Stimulated activated CD8-positive, alpha-beta memory T cell treated with anti-CD3 and anti-CD28 coated beads, Interleukin-12 subunit alpha, Interleukin-12 subunit beta, amount 100 ng/mL, for 4 hours (primary cell): ENCODE measurements around the gene PLPP3.

Source experiments
- DNase-seq: peaks from one replicate; pipeline ENCODE4 v3.0.0-alpha.2; 2020; ENCODE audit warnings: low read depth

Gene PLPP3

DNA sequence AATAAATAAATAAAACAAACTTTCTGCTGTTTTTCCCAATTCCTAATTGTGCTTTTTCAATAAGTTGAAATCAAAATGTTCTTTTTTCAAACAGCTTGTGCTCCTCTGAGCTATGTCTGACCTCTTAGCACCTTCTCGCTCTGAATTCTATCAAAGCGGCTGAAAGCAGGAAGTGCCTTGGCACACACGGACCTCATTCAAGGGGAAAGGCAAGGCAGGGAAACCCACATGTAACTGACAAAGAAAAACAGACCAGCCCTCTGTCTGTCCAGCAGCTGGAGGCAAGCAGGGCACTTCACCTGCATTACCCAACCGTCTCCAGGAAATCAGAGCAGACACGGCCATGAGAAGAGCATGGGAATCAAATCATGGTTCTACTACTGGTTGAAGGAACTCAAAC lies 56.7 kb downstream of the PLPP3 start:
- no peak for DNase-seq

DNA sequence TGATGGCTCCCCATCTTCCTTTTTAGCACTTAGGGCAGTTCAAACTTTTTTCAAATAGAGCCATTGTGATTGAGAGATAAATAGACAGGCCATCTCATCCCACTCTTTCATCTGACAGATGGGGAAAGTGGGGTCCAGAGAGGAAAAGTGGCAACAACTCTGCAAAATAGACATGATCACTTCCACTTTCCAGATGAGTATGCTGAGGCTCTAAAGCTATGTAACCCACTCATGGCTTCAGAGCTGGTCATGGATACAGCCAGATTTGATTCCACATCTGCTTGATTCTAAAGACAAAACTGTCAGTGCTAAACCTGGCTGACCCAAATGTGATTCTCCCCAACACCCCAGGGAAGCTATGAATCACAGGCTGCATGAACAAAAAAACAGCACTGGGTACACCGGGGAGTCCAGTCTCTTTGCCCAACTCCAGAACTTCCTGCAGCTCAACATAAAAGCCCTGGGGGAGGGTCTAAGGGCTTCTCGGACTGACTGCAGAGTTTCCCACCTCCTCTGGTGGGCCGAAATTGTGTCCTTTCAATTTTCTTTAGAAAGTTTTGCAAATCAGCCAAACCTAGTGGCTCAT lies 59.3 kb downstream of the PLPP3 start:
- DNase-seq: no peak

DNA sequence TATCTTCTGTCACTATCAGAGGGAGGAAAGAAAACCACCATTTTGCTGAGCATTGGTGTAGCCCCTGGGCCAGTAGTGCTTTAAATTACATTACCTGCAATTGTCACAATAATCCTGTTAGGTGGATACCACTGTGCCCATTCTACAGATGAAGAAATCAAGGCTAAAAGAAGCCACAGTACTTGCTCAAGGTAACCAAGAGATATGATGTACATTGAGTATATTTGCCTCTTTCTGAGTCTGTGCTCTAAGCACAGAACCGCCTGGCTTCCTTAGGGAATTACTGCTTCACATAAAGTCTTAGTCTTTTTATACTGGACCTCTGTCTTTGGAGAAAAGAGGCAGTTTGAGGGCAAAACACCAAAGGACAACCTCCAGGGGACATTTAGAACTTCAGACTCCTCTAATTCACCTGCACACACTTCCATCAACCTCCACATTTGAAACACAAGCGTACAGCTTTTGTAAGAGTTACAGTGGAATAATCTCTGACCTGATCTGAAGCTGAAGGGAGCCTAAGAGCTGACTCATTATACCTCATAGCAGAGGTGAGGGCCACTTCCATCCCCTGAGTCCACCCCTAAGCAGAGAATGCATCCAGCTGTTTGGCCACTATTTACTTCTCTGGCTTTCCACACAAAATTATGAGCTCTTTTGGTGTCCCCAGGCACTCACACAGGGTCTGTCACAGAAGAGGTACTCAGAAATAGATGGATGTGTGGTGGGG lies 61.8 kb downstream of the PLPP3 start:
- DNase-seq: no peak

DNA sequence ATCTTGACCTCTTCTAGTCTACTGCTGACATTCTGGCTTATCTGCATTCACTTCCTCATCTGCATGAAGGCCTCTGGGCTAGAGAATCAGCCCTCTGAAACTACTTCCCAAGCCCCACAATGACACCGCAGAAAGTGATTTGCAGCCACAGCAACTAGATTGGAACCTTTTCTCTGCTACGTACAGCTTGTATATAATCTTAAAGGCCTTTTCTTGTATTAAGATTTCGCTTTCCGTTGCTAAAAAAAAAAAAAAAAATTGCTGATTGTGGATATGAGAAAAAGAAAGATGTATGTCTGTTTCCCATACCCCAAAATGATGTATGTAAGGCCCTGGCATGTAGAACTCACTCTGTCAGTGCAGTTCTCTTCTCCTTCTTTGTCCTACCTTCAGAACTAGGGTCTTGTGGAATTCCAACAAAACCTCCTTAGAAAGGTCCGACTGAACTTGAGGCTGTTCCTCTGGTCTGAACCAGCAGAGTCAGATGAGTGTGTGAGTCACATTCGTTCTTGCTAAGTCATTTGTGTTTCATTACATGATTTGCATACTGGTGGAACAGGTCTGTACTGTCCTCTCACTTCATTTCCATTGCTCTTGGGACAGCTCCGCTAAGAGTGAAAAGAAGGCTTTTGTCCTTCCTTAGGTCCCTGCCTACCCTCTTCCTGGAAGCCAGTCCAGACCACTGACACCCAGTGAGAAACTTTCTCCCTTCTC lies 62.7 kb downstream of the PLPP3 start:
- no peak for DNase-seq

DNA sequence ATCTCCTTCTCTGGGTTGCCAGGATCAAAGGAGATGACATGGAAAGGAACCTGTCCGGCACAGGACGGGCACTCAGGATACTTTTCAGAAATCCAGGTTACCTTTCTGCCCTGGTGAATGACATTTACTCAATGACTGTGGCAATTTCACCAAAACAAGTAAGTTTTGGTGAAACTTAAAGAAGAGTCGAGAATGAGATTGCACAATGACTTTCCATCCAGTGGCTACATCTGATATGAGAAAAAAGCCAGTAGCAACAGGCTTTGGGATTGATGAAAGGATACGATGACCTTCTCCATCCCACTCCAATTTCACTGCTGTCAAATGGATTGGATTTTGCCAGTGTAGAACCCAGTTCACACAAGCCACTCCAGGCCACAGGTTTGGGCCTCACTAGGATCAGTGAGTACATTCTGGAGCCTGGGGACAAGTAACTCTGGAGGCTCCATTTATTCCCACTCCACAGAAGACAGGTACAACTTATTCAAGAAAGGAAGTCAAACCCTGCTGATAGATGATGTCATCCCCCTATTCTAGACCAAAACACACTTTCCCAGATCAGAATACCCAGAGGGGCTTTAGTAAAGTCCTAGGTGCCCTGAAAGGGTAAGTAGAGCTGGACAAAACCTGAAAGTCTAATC lies 63.3 kb downstream of the PLPP3 start:
- no peak for DNase-seq

DNA sequence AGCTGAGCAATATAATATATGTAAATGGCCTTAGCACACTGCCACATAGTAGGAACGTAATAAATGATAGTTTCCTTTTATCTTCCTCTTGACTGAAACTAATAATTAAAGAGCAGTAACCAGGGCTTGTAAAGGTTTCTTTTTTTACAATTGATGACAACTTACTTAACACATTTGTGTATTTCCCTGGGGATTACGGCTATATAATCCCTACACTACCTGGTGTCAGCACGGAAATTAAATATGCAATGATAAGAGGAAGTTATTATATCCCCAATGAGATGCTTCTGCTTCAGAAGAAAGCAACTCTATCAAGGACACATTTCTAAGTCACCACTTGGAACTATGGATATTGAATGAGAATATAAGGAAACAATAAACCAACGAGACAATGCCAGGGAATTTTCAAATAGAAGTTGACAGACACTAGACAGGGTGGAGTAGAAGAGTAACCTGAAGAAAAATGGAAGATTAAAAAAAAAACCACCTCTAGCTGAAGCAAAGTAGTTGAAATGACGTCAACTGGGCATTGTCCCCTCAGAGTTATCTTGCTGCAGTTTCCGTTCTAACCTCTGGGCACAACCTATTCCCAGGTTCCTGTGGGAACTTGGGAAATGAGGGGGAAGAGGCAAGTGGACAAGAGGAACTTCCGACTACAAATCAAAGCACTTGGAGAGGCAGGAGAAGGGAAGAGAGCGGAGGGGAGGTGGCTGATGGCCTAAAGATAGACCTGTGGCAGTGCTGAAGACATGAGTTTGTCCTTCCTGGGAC lies 66.5 kb downstream of the PLPP3 start:
- DNase-seq: no peak

DNA sequence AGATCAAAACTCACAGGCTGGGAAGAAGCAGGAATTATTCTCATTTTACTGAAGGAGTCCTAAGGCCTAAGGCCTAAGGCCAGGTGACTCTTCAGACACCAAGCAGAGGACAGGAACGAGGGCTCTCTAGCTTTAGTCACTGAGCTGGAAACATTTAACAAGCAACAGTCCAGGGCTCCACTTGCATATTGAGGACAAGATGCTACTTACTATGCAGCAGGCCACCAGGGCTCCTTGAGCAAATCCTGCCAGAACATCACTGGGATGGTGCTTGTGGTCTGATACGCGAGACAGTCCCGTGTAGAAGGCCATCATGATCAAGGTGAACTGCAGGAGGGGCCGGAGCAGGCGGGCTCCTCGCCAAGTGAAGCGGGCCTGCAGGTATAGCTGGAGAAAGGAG lies 67.6 kb downstream of the PLPP3 start:
- no peak for DNase-seq

DNA sequence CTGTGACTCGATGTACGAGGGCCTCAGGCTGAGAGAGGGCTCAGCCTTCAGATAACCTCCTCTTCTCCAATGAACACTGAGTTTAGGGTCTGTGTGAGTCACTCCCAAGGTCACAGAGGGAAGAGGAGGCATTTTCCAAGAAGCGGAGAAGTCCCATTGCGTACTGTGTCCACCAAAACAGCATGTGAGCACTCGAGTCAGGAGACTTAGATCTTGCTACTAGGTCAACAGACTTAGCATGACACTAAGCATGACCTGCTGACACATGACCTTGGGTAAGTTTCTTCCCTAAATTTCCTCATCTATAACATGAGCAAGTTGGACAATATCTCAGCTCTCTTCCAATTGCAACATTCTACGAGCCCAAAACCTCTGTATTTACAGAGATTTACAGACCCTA lies 68.0 kb downstream of the PLPP3 start:
- no peak for DNase-seq

DNA sequence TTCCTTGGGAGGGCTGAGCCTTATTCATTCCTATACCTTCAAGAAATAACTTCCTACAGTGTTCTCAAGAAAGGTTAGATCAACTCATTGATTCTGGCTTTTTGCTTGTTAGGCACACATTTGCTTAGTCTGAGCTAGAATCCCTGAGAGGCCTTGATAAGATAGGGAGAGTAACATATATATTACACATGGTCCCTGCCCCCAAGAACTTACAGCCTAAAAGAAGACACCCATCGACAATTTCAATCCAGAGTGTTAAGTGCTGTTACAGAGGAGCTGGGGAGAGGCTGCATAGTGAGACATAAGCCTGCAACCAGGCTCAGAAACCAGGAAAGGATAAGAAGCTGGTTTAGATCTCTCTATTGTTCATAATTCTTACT lies 68.7 kb downstream of the PLPP3 start:
- DNase-seq: no peak

DNA sequence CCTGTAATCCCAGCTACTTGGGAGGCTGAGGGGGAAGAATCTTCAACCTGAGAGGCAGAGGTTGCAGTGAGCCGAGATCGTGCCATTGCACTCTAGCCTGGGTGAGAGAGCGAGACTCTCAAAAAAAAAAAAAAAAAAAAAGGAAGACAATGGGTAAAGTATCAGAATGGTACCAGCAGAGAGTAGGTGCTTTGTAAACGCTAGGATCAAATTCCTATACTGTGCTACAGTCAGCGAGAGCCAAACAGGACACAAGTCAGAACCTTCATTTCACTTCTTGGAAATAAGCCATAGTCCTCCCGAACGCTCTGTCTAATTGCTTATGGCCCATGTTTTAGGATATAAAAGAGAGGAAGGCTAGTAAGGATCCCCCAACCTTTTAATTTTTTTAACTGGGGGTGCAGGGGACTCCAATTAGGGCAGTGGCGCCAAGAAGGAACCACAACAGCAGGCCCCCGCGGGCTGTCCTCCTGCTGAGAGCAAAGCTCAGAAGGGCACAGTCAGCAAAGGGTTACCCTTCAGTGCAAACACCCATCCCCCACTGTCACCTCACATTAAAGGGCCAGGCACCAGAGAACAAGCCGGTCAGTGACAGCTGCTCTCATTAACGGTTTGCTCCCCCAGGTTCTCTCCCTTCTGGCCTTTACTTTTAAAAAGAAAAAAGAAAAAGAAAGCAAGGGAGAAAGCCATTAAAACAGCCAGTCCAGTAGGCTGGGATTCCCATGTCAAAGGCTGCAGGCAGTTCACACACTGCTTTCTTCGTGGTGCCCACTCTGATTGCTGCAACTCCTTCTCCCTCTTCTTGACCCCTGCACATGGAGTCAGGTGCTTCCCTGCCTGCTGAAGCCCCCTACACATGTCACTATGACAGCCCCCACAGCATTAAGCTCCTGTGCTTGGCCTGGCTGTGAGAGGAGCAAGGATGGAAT lies 69.4 kb downstream of the PLPP3 start:
- no peak for DNase-seq

DNA sequence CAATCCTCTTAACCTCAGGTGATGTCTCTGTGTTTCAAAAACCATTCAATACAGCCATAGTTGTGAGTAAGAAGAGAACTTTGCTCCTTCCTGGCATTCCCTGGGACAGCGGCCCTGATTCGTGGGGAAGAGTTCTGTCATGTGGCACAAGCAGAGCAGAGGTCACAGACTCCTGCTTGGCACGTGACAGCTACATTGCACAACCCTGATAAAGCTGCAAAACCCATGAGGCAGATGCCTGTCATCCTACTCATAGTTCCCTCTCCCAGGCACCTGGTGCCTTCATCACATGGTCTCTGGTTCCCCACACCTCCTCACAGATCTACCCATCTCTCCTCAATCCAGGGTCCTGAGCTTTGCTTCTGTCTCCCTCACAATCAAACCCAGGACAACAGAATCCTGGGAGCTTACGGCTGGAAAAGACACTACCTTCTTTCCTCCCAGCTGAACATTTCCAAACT lies 70.8 kb downstream of the PLPP3 start:
- no peak for DNase-seq

DNA sequence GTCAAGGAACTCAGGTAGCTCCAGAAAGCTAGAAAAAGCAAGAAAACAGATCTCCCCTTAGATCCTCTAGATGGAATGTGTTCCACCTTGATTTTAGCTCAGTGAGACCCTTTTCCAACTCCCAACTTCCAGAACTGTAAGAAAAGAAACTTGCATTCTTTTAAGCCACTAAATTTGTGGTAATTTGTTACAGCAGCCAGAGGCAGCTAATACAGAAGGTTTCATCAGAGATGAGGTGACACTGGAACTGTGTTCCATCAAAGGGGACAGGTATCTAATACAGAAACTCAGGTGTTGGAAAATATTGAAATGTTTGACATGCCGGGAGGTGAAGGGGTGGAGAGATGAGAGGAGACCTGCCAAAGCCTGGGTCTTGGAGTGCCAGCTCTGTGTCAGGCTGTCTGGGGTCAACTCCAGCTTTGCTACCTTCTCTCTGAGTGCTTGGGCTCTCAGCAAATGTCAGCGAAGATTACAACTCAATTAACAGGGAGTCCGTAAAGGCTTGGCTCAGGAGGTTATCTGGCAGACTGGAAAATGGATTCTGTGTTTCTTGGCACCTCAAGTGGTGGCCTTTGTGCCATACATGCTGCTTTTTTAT lies 71.3 kb downstream of the PLPP3 start:
- DNase-seq: no peak

DNA sequence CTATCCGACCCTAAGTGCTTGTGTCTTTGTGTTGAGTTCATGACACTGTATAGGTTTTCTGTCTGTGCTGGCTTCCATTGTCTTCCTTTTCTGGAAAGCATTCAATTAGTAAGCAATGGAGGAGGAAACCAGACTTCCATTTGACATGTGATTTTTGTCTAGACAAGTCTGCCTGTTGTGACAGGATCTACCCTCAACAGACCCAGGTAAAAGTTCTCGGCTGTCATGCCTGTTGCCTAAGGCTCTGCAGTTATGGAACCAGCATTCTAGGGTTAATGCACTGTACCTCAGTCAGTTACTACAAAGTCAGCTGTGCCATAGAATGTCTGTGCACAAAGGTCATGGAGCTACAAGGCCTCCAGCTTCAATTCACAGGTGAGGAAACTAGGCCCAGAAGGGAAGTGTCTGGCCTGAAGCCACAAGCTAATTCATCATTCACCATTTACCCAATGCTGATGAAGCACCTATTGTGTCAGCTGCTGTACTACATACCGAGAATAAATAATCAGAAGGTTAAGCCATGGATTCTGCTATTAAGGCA lies 72.3 kb downstream of the PLPP3 start:
- DNase-seq: no peak

DNA sequence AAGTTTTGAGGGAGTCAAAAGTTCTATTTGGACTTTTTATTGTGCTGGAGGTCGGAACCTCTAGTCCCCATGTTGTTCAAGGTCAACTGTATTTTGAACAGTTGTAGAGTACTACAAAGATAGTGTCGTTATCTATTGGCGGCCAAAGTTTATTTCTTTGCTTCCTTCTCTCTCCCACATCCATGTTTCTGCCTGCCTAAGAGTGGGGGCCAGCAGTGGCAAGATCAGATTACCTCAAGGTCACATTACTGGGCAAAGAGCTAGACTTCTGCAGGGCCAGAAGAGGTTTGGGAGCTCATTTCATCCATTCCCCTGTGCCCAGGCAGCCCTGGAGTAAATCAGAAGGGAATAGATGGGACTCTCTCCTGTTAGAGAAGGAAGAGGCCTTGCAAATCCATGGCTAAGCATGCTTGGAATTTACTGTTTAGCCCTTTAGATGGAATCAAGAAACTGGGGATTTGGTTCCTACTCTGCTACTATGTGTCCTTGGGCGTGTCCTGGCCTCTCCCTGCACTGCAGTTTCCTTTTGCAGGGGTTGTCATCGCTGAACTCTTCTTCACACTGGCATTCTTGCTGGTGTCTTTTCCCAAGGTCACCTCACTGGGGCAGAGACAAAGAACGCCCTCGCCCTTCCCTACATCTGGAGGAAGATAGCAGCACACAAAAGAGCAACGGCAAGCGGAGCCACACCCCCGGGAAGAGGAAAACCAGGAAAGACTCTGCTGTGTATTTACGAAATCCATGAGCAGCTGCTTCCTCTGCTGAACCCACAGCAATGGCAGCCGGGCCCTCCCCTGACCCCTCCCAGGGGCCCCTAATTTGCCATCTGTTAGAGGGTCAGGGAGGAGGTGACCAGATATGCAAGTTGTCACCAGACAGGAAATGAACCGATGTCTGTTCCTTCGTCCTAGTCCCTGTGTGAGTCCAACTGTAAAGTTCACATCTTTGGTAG lies 73.3 kb downstream of the PLPP3 start:
- DNase-seq: no peak

DNA sequence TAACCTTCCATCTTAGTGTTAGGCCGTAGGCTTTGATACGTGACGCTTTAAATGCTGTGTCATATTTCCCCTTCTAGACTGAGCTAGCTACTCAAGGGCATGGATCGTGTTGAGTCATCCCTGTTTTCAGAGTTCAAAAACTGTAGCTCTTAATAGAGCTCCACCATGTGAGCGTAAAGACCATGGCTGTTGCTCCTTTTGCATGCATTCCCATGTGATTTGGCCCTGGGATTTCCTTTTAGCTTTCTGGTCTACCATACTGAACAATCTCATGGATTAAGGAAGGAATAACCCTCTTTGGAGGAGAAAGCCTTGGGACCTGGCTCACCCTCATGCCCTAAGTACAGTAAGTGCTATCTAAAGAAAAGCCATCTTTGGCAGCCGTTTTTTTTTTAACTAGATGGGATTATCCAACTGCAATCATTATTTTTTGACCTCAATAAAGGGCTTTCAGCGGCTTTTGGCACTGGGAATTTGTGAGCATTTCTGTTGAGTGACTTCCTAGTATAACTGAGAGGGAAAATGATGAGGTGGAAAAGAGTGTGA lies 76.6 kb downstream of the PLPP3 start:
- no peak for DNase-seq

DNA sequence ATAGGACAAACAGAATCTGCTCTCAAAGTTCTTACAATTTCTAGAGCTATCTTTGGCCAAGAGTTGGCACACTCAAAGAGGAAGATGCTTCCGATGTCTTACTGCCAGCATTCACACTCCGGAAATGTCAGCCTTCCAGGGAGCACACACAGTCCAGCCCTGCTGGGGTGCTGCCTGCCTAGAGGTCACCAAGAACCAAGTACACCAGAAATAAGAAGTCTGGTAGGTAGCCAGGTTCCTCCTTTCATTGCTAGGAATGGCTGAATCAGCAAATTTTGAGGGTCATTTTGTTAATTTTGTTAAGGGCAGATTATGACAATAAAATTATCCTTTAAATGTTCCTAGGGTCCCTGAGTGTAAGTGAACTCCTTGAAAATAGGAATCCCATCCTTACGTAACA lies 77.5 kb downstream of the PLPP3 start:
- no peak for DNase-seq

DNA sequence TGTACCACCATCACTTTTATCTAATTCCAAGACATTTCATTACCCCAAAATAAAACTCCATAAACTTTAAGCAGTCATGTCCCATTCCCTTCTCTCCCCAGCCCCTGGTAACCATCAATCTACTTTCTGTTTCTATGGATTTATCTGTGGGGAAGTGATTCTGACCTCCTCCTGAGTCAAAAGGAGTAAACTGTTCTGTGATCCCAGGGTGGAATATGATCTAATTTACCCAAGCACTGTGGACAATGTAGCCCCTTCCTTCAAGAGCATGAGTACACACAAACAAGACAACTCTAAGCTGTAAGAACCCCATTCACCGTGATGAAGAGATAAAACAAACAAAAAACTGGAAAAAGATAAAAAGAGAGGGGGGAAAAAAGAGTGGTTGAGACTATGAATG lies 77.9 kb downstream of the PLPP3 start:
- DNase-seq: no peak

DNA sequence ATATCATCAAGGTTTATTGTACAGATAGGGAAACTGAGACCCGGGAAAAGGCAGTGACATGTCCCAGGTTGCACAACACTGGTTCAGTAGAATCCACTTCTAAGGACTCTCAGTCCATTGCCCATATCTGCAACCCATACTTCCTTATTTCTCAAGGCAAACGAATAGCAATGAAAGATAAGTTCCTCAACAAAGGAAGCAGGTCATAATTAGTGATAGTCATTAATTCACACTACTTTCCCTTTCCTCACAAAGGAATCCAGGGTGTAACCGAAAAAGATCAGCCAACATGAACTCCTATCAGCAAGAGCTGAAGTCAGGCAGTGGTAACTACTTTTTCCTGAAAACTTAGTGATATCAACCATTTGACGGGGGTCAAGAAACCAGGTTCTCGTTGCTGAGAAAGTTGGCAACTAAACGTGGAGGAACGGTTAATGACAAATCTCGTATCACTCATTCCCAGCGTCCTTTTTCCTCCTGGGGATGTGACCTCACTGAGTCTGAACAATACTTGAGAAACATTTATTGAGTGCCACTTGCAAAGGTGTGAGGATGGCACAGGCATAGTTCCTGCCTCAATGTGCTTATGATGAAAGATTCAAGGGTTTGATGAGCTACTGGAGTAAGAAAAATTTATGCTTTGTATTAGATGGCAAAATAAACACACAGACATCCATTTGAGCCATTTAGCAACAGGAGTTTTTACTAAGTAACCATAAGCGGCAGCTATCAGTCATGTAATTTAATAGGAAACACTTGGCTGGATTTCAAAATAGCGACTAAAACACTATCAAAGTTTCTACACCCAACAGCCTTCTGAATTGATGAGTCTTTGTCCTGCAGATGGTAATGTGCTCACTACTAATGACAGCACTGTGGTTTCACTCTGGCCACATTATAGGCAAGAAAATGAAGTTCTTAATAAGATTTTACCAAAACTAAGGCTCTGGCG lies 82.3 kb downstream of the PLPP3 start:
- DNase-seq: no peak
